Globus pallidus (tissue), 1 donor: Measurements from ENCODE around the gene SLC27A5.

Experiments used
- DNase-seq: peaks from one replicate; pipeline ENCODE4 v3.0.0-alpha.2; 2015; ENCODE audit warnings: low spot score

The SLC27A5 gene

GRCh38 chr19:58511353-58512208 lies at the start of gene SLC27A5:
Gene SLC27A5 (minus strand): TSS chr19:58511992. CDS start chr19:58511955, 37 bp downstream.
- no peak for DNase-seq

- no peak for DNase-seq
Observed at GRCh38 chr19:58560921-58561320, 49.1 kb upstream of the SLC27A5 start.

GRCh38 chr19:58560007-58560887 lies 48.5 kb upstream of the SLC27A5 start:
- DNase-seq, result no peak

GRCh38 chr19:58559275-58560006 lies 47.6 kb upstream of the SLC27A5 start:
- peak; percentile 92 for DNase-seq

- peak; percentile 98 for DNase-seq
Observed at GRCh38 chr19:58558623-58559274, 47.0 kb upstream of the SLC27A5 start.

- no peak for DNase-seq
Observed at GRCh38 chr19:58558066-58558622, 46.4 kb upstream of the SLC27A5 start, which contains the start of gene UBE2M. Gene UBE2M (minus strand): TSS chr19:58558611. CDS start chr19:58558381, 230 bp downstream.

- DNase-seq, result no peak
Observed at GRCh38 chr19:58557221-58558065, 45.7 kb upstream of the SLC27A5 start.

GRCh38 chr19:58556622-58557220 lies 44.9 kb upstream of the SLC27A5 start:
- no peak for DNase-seq

GRCh38 chr19:58555920-58556621 lies 44.3 kb upstream of the SLC27A5 start:
- DNase-seq, result no peak

GRCh38 chr19:58555369-58555885 lies 43.6 kb upstream of the SLC27A5 start:
- no peak for DNase-seq

GRCh38 chr19:58554494-58555368 lies 42.9 kb upstream of the SLC27A5 start, which contains the start of gene CHMP2A:
Gene CHMP2A (minus strand): TSS chr19:58555105. CDS start chr19:58554212, 893 bp downstream.
- DNase-seq, result peak; percentile 95

GRCh38 chr19:58553799-58554493 lies 42.2 kb upstream of the SLC27A5 start:
- DNase-seq, result no peak

GRCh38 chr19:58552655-58553054 lies 40.9 kb upstream of the SLC27A5 start:
- no peak for DNase-seq

- DNase-seq, result no peak
Observed at GRCh38 chr19:58551577-58552471, 40.0 kb upstream of the SLC27A5 start.

GRCh38 chr19:58551123-58551497 lies 39.3 kb upstream of the SLC27A5 start:
- DNase-seq, result no peak
